AG08395 (cell line): ENCODE measurements around the gene EVI5L.

Experiments used
- DNase-seq: peaks from one replicate; pipeline ENCODE4 v3.0.0; 2012; ENCODE audit warnings: mixed read lengths, low spot score

EVI5L gene

DNA sequence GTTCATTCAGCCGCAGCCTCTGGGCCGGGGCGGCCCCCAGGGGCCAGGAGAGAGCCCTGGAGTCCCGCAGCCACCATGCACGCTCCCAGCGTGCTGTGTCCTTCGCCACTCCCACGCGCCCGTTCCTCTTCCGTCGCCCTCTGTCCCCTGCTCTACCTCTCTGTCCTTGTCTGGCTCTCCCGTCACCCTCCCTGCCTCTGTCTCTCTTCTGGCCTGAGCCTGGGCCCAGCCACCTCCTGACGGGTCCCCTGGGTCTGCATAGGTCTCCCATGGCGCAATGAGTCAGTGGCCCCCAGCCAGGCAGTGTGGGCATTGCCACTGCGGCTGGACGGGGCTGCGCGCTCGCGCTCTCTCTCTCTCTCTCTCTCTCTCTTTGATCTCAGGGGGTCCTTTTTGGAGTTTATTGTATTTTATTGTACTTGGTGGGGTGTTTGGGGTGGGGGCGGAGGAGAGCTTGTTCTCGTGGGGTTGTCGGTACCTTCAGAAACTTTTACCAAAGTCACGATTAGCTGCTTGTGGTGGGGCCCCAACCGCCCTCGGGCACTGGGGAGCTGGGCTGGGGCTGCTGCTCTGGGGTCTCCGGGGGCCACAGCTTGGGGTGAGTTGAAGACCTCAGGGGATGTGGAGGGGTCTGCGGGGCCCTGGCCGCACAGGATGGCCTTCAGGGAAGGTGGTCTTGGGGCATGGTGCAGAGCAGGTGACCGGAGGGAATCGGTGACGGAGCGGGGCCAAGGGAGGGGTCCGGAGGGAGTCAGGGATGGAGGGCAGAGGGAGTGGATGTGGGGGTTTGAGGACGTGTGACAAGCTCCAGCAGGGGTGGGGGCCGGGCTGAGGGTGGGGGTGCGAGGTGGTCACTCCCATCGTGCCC, 82.9 kb downstream of the EVI5L start:
- DNase-seq = no peak

GRCh38 chr19:7913652-7914051, 83.6 kb downstream of the EVI5L start:
- DNase-seq = no peak

DNA sequence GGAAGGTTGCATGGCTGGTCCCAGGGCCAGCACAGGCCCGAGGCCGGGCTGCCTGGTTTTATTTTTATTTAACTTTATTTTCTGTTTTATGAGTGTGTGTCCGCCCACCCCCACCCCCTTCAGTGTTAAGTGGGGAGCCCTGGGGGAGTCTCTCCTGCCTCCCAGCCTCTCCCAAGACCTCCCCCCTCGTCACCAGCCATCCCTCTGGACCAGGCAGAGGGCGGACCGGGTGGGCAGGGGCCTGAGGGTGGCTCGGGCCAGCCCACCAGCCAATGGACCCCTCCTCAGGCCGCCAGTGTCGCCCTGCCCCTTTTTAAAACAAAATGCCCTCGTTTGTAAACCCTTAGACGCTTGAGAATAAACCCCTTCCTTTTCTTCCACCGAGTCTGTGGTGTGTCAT, 84.1 kb downstream of the EVI5L start:
- no peak for DNase-seq
